ENCODE measurements around the gene CASD1.

DNA sequence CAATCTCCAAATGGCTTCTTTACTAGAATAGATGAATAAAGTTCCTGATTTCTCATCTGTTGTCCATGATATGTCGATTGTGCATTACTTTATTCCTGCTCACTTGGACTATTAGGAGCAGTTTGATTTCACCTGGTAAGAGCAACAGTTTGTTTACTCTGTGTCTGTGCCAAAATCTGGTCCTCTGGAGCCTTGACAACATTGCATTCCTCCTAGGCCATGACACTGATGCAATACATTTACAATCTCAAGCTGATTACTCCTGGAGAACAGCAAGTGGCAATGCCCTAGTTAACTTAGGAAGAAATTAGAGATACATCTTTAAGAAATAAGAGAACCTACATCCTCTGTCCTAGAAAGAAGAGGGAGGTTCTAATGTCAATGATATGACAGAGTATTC lies 74.5 kb downstream of the CASD1 start:
- TF ChIP-seq ZNF274 (IDR thresholded peaks at IDR 0.05; ENCODE audit: low read depth, low read length) (no peak), SUZ12 (IDR thresholded peaks at IDR 0.05; ENCODE audit: extremely low read depth, insufficient read depth, insufficient read length) (no peak), YY1 (IDR thresholded peaks at IDR 0.05; ENCODE audit: insufficient read depth, insufficient read length) (no peak)

Data from NT2/D1 (cell line).